BLaER1 treated with 17β-estradiol and CSF1 and Interleukin-3, amounts not matched to agents 10 nM and 100 nM (cell line): ENCODE data around the gene CRACDL.

ENCODE experiments used
- H3K27ac ChIP-seq, 11 experiments: shearing (Covaris generic); formaldehyde crosslinking; 2 replicates each; pipeline ENCODE4 v1.8.1; 2022
- H3K27me3 ChIP-seq, 11 experiments: shearing (Covaris generic); formaldehyde crosslinking; 2 replicates each; pipeline ENCODE4 v1.8.1; 2022
- H3K36me3 ChIP-seq, 11 experiments: shearing (Covaris generic); formaldehyde crosslinking; 2 replicates each; pipeline ENCODE4 v1.8.1; 2022
- H3K4me1 ChIP-seq, 10 experiments: shearing (Covaris generic); formaldehyde crosslinking; 2 replicates each; pipeline ENCODE4 v1.8.1; 2022
- H3K4me2 ChIP-seq, 11 experiments: shearing (Covaris generic); formaldehyde crosslinking; 2 replicates each; pipeline ENCODE4 v1.8.1; 2022
- H3K4me3 ChIP-seq, 10 experiments: shearing (Covaris generic); formaldehyde crosslinking; 2 replicates each; pipeline ENCODE4 v1.8.1; 2022
- H3K9ac ChIP-seq, 11 experiments: shearing (Covaris generic); formaldehyde crosslinking; 2 replicates each; pipeline ENCODE4 v1.8.1; 2022
- H3K9me3 ChIP-seq, 11 experiments: shearing (Covaris generic); formaldehyde crosslinking; replicated peaks in 1 of 11; 2 replicates each; pipeline ENCODE4 v1.8.1; 2022
- H4K20me1 ChIP-seq, 11 experiments: shearing (Covaris generic); formaldehyde crosslinking; 2 replicates each; pipeline ENCODE4 v1.8.1; 2022
- Cebpa-rat ChIP-seq, 11 experiments: shearing (Covaris generic); IDR thresholded peaks; 2 replicates each; pipeline ENCODE4 v1.8.1; 2022

Gene CRACDL

DNA sequence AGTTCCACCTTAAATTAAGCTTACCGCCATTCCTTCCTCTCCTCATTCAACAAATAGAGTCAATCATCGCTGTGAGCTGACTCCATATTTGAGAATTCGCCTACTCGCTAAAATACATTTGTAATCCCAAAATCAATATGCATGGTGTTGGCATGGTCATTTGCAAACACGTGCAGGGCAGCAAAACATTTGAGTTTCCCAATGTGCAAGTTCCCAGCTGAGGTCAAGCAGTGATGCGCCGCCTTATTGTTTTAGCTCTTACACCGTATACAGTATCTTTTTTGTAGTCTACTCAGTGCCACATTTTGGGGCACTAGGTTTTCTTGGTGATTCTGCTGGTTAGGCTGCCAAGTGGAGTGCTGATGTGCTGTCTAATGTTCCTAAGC lies 131.8 kb downstream of the CRACDL start:
- Histone ChIP-seq H3K27ac (peak overlapping the region in 6 of 11 experiments; percentile 63 to 83 (median 76); a peak in 8 of 22 replicates), H3K9me3 (0 out of 22 replicates have a peak, but pooled peaks cover 0 to 4% (median 0%) of the 10 kb centered on the region in 11 experiments), H3K4me1 (peaks cover 5 to 50% (median 39%) of the 10 kb centered on the region in 10 experiments; a peak in 17 of 20 replicates), H3K4me3 (no peak overlapping the region), H3K36me3 (no peaks in the 10 kb centered on the region), H4K20me1 (no peaks in the 10 kb centered on the region), H3K9ac (no peak overlapping the region), H3K4me2 (peak overlapping the region in 6 of 11 experiments; percentile 77 to 91 (median 84); a peak in 11 of 22 replicates), H3K27me3 (no peaks in the 10 kb centered on the region)
- TF ChIP-seq Cebpa-rat (IDR thresholded peaks at IDR 0.05): no peak

DNA sequence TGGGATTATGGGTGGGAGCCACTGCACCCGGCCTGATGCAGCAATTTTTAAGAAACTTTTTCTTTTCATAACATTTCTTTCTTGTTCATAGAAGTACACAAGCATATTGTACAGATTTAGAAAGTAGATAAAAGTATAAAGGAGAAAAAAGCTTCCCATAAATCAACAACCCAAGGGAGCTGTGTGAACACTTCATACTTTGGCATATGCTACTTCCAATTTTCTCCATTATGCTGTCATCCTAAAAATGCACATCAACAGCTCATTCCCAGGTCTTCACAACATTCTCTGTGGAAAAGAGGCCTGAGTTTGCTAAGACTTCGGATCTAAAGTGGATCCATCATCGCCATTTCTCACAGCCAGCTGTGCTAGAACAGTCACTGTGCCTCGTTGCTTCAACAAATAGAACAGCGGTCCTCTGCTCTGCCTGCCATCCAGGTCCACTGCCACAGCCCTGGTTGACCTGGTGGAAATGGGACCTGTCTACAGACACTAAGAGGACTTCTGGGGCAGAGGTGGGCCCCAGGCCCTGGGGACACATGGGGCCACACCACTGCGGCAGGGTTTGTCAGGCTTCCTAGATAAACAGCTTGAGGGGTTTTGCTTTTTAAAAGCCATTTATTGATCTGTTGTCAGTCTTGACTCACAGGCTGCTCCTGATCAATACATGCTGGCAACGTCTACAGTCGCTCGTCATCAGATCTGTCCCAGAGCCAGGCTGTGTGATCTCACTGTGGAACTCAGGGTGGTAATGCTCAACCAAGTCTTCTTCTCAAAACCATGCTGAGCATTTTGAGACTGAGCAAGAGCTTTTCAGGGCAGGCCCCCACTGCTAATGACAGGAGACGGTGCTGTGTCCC lies 132.4 kb downstream of the CRACDL start:
- Histone ChIP-seq H3K27ac (peak overlapping the region in 4 of 11 experiments; percentile 7 to 83 (median 50); a peak in 4 of 22 replicates), H3K4me2 (peak overlapping the region in 2 of 11 experiments; percentile 91; a peak in 1 of 22 replicates)

DNA sequence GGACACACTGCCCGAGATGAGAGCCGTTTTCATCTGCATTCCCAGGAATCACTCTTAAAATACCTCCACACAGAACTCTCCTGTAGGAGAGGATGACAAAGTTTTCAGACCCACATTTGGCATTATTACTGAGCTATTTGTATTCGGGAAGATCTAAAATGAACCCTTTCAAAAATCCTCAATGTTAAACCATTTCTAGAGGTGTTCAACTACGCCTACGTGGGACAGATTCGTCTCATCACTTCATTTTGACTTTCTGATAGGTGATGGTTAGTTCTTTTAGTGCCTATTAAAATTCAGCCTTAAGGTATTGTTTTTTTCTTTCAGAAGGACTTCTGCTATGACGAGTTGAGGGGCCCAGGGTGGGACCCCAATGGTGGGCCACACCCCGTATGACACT lies 133.7 kb downstream of the CRACDL start:
- no peak for TF ChIP-seq Cebpa-rat (IDR thresholded peaks at IDR 0.05)
- Histone ChIP-seq H3K9ac (no peak overlapping the region), H3K4me2 (no peak overlapping the region), H4K20me1 (no peaks in the 10 kb centered on the region), H3K4me3 (no peak overlapping the region), H3K9me3 (0 out of 22 replicates have a peak, but pooled peaks cover 0 to 4% (median 0%) of the 10 kb centered on the region in 11 experiments), H3K36me3 (no peaks in the 10 kb centered on the region), H3K27me3 (no peaks in the 10 kb centered on the region), H3K4me1 (peaks cover 5 to 40% (median 33%) of the 10 kb centered on the region in 10 experiments; a peak in 18 of 20 replicates), H3K27ac (no peak overlapping the region)

More for the DNA sequence above, 132.4 kb downstream of the CRACDL start:
- Histone ChIP-seq H3K9me3 (0 out of 22 replicates have a peak, but pooled peaks cover 0 to 4% (median 0%) of the 10 kb centered on the region in 11 experiments), H3K36me3 (no peaks in the 10 kb centered on the region), H4K20me1 (no peaks in the 10 kb centered on the region), H3K9ac (no peak overlapping the region), H3K4me1 (peaks cover 5 to 50% (median 39%) of the 10 kb centered on the region in 10 experiments; a peak in 17 of 20 replicates), H3K27me3 (no peaks in the 10 kb centered on the region), H3K4me3 (no peak overlapping the region)
- TF ChIP-seq Cebpa-rat (IDR thresholded peaks at IDR 0.05): no peak

DNA sequence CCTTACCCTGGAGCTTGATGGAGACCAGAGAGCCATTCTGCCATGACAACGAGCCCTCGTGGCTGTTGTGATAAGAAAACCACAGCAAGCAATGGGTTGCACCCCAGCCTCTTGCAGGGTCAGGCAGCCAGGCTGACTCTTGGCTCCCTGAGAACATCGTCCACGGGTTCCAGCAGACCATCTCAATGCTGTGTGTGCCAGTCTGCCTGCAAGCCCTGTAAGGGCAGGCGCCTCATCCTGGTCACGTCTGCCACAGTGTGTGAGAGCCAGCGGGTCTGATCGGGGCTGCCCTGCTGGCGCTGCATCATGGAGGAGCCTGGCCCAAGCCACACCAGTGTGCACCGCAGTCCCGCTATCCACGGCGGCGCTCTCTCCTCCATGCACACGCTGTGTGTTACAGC lies 134.1 kb downstream of the CRACDL start:
- no peak overlapping the region for H3K4me3 ChIP-seq
- no peak for TF ChIP-seq Cebpa-rat (IDR thresholded peaks at IDR 0.05)
- H3K36me3 ChIP-seq: no peaks in the 10 kb centered on the region
- H3K9me3 ChIP-seq: 0 out of 22 replicates have a peak, but pooled peaks cover 0 to 4% (median 0%) of the 10 kb centered on the region in 11 experiments
- no peak overlapping the region for H3K9ac ChIP-seq
- H3K27me3 ChIP-seq: no peaks in the 10 kb centered on the region
- no peak overlapping the region for H3K27ac ChIP-seq
- peaks cover 5 to 38% (median 30%) of the 10 kb centered on the region in 10 experiments; a peak in 19 of 20 replicates for H3K4me1 ChIP-seq
- H3K4me2 ChIP-seq: 0 out of 22 replicates have a peak overlapping the region, but pooled peaks of 1 of the 11 experiments have one; percentile 2
- H4K20me1 ChIP-seq: no peaks in the 10 kb centered on the region

DNA sequence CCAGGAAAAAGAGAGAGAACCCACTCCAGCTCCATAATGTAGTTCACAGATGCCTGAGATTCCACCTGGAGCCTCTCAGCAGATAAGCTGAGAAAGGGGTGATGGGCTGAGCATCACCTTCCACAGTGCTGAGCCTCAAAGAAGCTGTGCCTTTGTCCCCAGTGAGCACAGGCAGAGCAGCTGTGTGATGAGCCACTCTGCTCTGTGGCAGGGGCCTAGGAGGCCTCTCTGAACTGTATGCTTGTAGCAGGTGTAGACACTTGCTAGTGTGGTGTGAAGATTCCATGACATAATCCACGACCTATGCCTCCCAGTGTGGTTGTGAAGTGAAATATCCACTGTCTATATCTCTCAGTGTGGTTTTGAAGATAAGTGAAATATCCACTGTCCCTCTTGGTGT lies 134.7 kb downstream of the CRACDL start:
- Histone ChIP-seq H3K9me3 (0 out of 22 replicates have a peak, but pooled peaks cover 0 to 4% (median 0%) of the 10 kb centered on the region in 11 experiments), H3K27me3 (no peaks in the 10 kb centered on the region), H3K9ac (no peak overlapping the region), H3K4me2 (no peak overlapping the region), H3K27ac (no peak overlapping the region), H3K4me1 (peaks cover 11 to 38% (median 27%) of the 10 kb centered on the region in 10 experiments), H3K4me3 (no peak overlapping the region), H4K20me1 (no peaks in the 10 kb centered on the region), H3K36me3 (no peaks in the 10 kb centered on the region)
- no peak for TF ChIP-seq Cebpa-rat (IDR thresholded peaks at IDR 0.05)

DNA sequence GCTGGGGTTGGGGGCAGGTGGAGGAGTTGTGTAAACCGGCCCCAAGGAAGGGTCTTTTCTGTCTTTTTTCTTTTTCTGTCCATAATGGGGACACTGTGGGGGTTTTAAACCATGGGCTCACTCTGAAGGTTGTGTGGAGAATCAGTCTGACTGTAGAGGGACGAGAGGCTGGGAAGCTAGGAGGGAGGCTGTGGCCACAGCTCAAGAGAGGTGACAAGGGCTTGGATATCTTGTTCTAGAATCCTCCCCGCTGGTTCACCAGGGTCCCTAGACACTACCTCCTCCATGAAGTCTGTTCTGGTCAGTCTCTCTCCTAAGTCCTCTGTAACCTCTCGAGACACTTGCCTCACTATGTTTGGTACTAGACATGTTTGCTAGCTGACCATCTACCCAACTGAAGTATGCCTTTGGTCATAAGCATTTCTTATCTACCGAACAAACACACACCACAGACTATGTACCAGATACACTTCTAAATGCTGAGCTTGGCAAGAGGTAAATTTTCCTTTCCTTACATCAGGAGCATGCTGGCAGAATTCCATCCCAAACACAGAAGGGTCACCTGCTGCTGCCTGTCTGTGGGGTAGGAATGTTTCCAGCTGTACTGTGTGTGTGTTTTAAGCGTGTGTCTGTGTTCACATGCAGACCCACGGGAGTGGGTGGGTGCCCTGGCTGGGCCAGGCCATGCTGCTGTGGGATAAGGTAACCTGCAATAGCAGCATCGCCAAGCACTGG lies 135.5 kb downstream of the CRACDL start:
- Histone ChIP-seq H3K4me3 (no peak overlapping the region), H3K9me3 (0 out of 22 replicates have a peak, but pooled peaks cover 0 to 4% (median 0%) of the 10 kb centered on the region in 11 experiments), H3K36me3 (no peaks in the 10 kb centered on the region), H4K20me1 (no peaks in the 10 kb centered on the region), H3K9ac (no peak overlapping the region), H3K4me1 (peaks cover 15 to 34% (median 24%) of the 10 kb centered on the region in 10 experiments), H3K4me2 (no peak overlapping the region), H3K27ac (no peak overlapping the region), H3K27me3 (no peaks in the 10 kb centered on the region)
- no peak for TF ChIP-seq Cebpa-rat (IDR thresholded peaks at IDR 0.05)

DNA sequence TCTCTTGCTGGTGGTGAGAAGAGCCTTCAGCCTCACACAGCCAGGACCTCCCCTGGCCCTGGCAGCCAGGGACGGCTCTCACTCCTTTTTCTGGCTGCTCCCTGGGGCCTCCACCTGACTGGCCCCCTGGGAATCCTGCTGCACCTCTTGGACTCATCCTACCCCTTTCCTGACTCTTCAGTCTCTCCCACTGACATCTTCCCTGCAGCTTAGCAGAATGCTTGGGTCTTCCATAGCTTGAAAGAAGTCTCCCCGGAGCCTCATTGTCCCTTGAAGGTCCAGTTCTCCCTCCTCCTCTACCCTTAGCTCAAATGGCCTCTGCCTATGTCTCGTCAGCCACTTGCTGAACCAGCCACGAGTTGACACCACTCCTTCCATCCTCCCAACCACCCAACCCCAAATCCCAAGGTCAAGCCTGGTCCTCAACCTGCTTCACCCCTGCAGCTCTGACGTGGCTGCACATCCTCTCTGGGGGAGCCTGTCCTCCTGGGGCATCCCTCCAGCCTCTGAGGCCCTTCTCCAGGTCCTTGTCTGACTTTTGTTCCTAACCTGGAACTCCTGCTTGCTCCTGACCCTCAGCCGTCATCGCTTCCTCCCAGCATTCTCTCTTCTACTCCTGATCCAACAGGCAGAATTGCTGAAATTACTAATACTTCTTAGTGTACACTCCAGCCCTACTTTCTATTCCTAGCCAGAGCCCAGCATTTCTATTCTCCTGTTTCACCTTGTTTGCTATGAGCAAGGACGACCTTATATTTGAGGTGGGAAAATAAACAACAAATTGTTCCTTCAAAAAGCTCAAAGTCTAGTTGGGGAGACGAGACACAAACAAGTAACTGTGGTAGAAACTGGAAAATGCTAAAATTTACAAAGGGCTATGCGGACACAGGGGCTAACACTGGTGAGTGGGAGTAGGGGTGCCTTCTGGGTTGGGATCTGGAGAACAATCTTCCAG lies 136.4 kb downstream of the CRACDL start:
- no peak overlapping the region; a peak in 1 of 22 replicates for H3K4me2 ChIP-seq

More for the DNA sequence above, 136.4 kb downstream of the CRACDL start:
- H3K27me3 ChIP-seq: no peaks in the 10 kb centered on the region
- H3K4me1 ChIP-seq: peaks cover 7 to 25% (median 18%) of the 10 kb centered on the region in 10 experiments
- H3K36me3 ChIP-seq: no peaks in the 10 kb centered on the region
- H4K20me1 ChIP-seq: no peaks in the 10 kb centered on the region
- H3K27ac ChIP-seq: no peak overlapping the region
- H3K9ac ChIP-seq: no peak overlapping the region
- H3K9me3 ChIP-seq: 0 out of 22 replicates have a peak, but pooled peaks cover 0 to 4% (median 0%) of the 10 kb centered on the region in 11 experiments
- H3K4me3 ChIP-seq: no peak overlapping the region
- TF ChIP-seq Cebpa-rat (IDR thresholded peaks at IDR 0.05): no peak
